ENCODE results near the gene PRKCA. TPM values are rescaled to one million over a fixed set of nuclear protein-coding genes. Genes with fewer than 3 reads are reported as not detected.
A peak's percentile ranks its signal among the peaks of the same experiment; 100 is the strongest.

Gene PRKCA
- total and polyA plus RNA-seq, 2 of the 13 experiments (the other 11 are each of a cell fraction or from before 2014, with no cell fraction given) = 18.5 to 21.5 TPM

DNA sequence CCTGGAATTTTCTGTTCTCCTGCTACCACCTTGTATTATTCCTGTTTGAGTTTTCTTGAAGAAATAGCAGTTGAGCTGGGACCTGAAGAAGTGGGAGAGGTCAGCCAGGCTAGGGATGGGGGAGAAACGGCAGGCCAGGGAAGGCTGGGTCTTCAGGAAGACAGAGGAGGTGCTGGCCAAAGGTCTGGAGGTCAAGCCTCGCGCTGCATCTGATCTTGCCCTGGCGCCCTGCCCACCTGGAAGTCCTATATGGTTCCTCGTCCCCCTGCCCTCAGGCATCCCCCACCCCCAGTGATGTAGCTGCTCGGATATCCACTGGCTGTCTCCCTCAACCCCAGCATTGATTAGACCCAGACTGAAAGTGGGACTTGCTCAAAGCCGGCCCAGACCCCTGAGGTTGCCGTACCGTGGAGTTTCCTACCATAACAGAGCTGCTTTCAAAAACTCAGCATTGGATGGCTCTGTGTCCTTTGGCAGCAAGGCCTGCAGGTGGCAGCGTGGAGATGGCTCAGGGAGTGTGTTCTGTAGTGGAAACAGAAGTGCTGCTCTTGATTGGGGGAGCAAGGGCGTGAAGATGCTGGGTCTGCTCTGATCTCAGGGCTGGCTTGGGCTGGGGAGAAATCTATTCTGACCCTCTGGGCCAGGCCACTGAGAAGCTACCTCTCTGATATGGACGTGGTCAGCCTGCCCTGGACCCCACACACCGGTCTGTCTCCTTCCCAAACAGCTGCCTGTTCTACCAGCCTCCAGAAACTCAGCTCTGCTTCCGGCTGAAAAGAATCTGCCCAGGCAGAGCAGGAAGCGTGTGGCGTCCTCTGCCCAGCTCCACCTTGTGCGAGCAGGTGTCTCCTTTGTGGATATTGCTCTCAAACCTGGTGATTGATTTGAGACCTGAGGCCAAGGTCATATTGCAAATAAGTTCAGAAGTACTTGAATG, 425.5 kb downstream of the PRKCA start (continued):
- no peak; the same call in 1 of the 2 replicates for TF ChIP-seq ZNF800 (CRISPR knock-in tag; IDR thresholded peaks at IDR 0.05)
- no peak for TF ChIP-seq ETV6 (CRISPR knock-in tag; conservative IDR thresholded peaks at IDR 0.05)
- TF ChIP-seq MIXL1 (CRISPR knock-in tag; IDR thresholded peaks at IDR 0.05) = no peak
- no peak for TF ChIP-seq ZNF672 (CRISPR knock-in tag; IDR thresholded peaks at IDR 0.05)
- TF ChIP-seq, protein P1, sequence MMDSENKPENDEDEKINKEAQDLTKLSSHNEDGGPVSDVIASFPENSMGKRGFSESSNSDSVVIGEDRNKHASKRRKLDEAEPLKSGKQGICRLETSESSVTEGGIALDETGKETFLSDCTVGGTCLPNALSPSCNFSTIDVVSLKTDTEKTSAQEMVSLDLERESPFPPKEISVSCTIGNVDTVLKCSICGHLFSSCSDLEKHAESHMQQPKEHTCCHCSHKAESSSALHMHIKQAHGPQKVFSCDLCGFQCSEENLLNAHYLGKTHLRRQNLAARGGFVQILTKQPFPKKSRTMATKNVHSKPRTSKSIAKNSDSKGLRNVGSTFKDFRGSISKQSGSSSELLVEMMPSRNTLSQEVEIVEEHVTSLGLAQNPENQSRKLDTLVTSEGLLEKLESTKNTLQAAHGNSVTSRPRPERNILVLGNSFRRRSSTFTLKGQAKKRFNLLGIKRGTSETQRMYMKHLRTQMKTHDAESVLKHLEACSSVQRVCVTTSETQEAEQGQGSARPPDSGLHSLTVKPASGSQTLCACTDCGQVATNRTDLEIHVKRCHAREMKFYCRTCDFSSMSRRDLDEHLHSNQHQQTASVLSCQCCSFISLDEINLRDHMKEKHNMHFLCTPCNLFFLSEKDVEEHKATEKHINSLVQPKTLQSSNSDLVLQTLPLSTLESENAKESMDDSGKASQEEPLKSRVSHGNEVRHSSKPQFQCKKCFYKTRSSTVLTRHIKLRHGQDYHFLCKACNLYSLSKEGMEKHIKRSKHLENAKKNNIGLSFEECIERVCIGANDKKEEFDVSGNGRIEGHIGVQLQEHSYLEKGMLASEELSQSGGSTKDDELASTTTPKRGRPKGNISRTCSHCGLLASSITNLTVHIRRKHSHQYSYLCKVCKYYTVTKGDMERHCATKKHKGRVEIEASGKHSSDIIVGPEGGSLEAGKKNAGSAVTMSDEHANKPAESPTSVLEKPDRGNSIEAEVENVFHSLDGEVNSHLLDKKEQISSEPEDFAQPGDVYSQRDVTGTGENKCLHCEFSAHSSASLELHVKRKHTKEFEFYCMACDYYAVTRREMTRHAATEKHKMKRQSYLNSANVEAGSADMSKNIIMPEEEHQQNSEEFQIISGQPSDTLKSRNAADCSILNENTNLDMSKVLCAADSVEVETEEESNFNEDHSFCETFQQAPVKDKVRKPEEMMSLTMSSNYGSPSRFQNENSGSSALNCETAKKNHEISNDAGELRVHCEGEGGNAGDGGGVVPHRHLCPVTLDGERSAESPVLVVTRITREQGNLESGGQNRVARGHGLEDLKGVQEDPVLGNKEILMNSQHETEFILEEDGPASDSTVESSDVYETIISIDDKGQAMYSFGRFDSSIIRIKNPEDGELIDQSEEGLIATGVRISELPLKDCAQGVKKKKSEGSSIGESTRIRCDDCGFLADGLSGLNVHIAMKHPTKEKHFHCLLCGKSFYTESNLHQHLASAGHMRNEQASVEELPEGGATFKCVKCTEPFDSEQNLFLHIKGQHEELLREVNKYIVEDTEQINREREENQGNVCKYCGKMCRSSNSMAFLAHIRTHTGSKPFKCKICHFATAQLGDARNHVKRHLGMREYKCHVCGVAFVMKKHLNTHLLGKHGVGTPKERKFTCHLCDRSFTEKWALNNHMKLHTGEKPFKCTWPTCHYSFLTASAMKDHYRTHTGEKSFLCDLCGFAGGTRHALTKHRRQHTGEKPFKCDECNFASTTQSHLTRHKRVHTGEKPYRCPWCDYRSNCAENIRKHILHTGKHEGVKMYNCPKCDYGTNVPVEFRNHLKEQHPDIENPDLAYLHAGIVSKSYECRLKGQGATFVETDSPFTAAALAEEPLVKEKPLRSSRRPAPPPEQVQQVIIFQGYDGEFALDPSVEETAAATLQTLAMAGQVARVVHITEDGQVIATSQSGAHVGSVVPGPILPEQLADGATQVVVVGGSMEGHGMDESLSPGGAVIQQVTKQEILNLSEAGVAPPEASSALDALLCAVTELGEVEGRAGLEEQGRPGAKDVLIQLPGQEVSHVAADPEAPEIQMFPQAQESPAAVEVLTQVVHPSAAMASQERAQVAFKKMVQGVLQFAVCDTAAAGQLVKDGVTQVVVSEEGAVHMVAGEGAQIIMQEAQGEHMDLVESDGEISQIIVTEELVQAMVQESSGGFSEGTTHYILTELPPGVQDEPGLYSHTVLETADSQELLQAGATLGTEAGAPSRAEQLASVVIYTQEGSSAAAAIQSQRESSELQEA (CRISPR knock-in tag; IDR thresholded peaks at IDR 0.05; ENCODE audit: not compliant biosample characterization) = peak; percentile 50
- TF ChIP-seq MED13 (CRISPR knock-in tag; IDR thresholded peaks at IDR 0.05) = no peak
- no peak for TF ChIP-seq TEAD3 (CRISPR knock-in tag; optimal IDR thresholded peaks at IDR 0.05; ENCODE audit: borderline replicate concordance)
- TF ChIP-seq PREB (CRISPR knock-in tag; IDR thresholded peaks at IDR 0.05) = no peak
- TF ChIP-seq TFAP4 (IDR thresholded peaks at IDR 0.05; ENCODE audit: borderline replicate concordance, low read depth) = no peak
- no peak for TF ChIP-seq ZMYM4 (CRISPR knock-in tag; IDR thresholded peaks at IDR 0.05)
- no peak for TF ChIP-seq NCOA5 (CRISPR knock-in tag; IDR thresholded peaks at IDR 0.05)
- no peak for TF ChIP-seq CREB1 (IDR thresholded peaks at IDR 0.05)
- no peak for TF ChIP-seq CREB1 (CRISPR knock-in tag; IDR thresholded peaks at IDR 0.05)
- TF ChIP-seq STAG1 (CRISPR knock-in tag; IDR thresholded peaks at IDR 0.05) = peak; percentile 79
- TF ChIP-seq ZNF484 (CRISPR knock-in tag; IDR thresholded peaks at IDR 0.05; ENCODE audit: borderline replicate concordance, low read depth) = no peak
- no peak for TF ChIP-seq SIX4 (CRISPR knock-in tag; IDR thresholded peaks at IDR 0.05)
- TF ChIP-seq FOXJ3 (CRISPR knock-in tag; IDR thresholded peaks at IDR 0.05; ENCODE audit: borderline replicate concordance) = no peak
- TF ChIP-seq ZNF83 (CRISPR knock-in tag; IDR thresholded peaks at IDR 0.05; ENCODE audit: borderline replicate concordance) = 0 out of 2 replicates have a peak, but pooled peaks have one; percentile 55

Data from HepG2 (cell line).